Peyer's patch (tissue), 4 donors: Measurements from ENCODE around the gene SLC11A1. TPM values are rescaled to one million over a fixed set of nuclear protein-coding genes. Genes with fewer than 3 reads are reported as not detected.

ENCODE experiments used
- DNase-seq, 3 donors: peaks; one replicate each; pipeline ENCODE4 v3.0.0-alpha.2; 2017 to 2019
- H3K27ac ChIP-seq, 4 donors: fragments of 200-600 bp; sonication (generic); one replicate each; pipeline ENCODE4 v1.5.1; 2016 to 2019
- H3K27me3 ChIP-seq, 2 donors: fragments of 200-600 bp; sonication (generic); one replicate each; pipeline ENCODE4 v1.5.1; 2019
- H3K36me3 ChIP-seq, 3 donors: fragments of 200-600 bp; sonication (generic); one replicate each; pipeline ENCODE4 v1.5.1; 2016 to 2019
- H3K4me1 ChIP-seq, 4 donors: fragments of 200-600 bp; sonication (generic); one replicate each; pipeline ENCODE4 v1.5.1; 2016 to 2019
- H3K4me3 ChIP-seq, 4 donors: fragments of 200-600 bp; sonication (generic); 1 replicate in 3 of 4; 2 replicates in 1 of 4; pipeline ENCODE4 v1.5.1; 2016 to 2019; ENCODE audit warnings: mild to moderate bottlenecking in 1 of 4
- H3K9me3 ChIP-seq, 4 donors: fragments of 200-600 bp; sonication (generic); one replicate each; pipeline ENCODE4 v1.5.1; 2016 to 2019; ENCODE audit warnings: mild to moderate bottlenecking in 1 of 4
- POLR2A ChIP-seq, 2 donors: fragments of 450-650 bp; IDR thresholded peaks; one replicate each; pipeline ENCODE4 v1.5.1; 2017; ENCODE audit warnings: antibody characterized with exemption in 2 of 2, mild to moderate bottlenecking in 2 of 2, moderate library complexity in 2 of 2
- total RNA-seq, 4 donors: library from RNA; depleted of rRNA; stranded (reverse); fragments of >200 nt; gene quantifications; one replicate each; pipeline ENCODE4 v1.1.0, GENCODE V29; 2016
- TF ChIP-seq, protein P1 (sequence below), 6 experiments: fragments of 450-650 bp in 4 of 6; fragments of 200-600 bp in 2 of 6; sonication (generic) in 1 of 6; IDR thresholded peaks; one replicate each; pipeline ENCODE4 v1.5.1; 2017 to 2019; ENCODE audit warnings: antibody characterized with exemption in 6 of 6, mild to moderate bottlenecking in 3 of 6, moderate library complexity in 1 of 6

SLC11A1 gene
- total RNA-seq, 4 donors from 2014 or later = 2.8 to 21.5 (median 8.6) TPM

DNA sequence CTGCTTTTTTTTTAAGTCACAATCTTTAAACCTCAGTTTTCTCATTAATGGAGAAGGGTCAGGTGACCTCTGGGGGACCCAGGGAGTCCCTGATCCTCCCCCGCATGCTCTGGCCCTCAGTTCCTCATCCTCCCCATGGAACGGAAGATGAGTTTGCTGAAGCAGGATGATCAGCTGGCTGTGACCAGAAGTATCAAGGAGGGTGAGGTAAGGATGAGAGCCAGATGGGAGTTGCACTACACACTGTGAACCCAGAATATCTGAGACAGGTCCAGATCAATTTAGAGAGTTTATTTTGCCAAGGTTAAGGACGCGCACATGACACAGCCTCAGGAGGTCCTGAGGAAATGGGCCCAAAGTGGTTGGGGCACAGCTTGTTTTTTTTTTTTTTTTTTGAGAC lies 21.6 kb upstream of the SLC11A1 start:
- H3K4me1 ChIP-seq = no peaks in the 10 kb centered on the region
- no peak overlapping the region for H3K4me3 ChIP-seq
- no peaks in the 10 kb centered on the region for H3K36me3 ChIP-seq
- DNase-seq = no peak
- H3K27ac ChIP-seq = no peak overlapping the region
- H3K9me3 ChIP-seq = no peaks in the 10 kb centered on the region
- no peaks in the 10 kb centered on the region for H3K27me3 ChIP-seq
- no peak for TF ChIP-seq POLR2A (IDR thresholded peaks at IDR 0.05)
- TF ChIP-seq, protein P1, sequence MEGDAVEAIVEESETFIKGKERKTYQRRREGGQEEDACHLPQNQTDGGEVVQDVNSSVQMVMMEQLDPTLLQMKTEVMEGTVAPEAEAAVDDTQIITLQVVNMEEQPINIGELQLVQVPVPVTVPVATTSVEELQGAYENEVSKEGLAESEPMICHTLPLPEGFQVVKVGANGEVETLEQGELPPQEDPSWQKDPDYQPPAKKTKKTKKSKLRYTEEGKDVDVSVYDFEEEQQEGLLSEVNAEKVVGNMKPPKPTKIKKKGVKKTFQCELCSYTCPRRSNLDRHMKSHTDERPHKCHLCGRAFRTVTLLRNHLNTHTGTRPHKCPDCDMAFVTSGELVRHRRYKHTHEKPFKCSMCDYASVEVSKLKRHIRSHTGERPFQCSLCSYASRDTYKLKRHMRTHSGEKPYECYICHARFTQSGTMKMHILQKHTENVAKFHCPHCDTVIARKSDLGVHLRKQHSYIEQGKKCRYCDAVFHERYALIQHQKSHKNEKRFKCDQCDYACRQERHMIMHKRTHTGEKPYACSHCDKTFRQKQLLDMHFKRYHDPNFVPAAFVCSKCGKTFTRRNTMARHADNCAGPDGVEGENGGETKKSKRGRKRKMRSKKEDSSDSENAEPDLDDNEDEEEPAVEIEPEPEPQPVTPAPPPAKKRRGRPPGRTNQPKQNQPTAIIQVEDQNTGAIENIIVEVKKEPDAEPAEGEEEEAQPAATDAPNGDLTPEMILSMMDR (IDR thresholded peaks at IDR 0.05) = no peak

DNA sequence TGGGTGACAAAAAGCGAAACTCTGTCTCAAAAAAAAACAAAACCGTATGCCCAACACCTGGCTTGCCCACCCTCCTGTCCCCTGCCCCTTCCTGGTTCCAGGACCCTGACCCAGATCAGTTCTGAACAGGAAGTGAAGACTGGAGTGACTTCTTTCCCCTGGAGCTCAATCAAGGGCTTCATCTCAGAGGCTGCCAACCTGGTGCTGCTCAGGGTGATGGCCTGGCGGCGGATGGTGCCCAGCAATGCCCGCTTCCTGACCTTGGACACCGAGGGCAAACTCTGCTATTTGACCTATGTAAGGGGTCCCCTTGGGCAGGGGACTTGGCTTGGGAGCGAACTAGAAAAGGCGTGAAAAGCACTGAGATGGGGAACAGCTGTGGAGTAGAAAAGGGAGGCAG lies 19.5 kb upstream of the SLC11A1 start:
- Histone ChIP-seq H3K36me3 (no peaks in the 10 kb centered on the region), H3K4me3 (no peak overlapping the region), H3K4me1 (no peaks in the 10 kb centered on the region), H3K27ac (no peak overlapping the region), H3K27me3 (no peaks in the 10 kb centered on the region), H3K9me3 (no peaks in the 10 kb centered on the region)
- DNase-seq = no peak
- TF ChIP-seq, protein P1 (IDR thresholded peaks at IDR 0.05) = no peak
- no peak for TF ChIP-seq POLR2A (IDR thresholded peaks at IDR 0.05)

DNA sequence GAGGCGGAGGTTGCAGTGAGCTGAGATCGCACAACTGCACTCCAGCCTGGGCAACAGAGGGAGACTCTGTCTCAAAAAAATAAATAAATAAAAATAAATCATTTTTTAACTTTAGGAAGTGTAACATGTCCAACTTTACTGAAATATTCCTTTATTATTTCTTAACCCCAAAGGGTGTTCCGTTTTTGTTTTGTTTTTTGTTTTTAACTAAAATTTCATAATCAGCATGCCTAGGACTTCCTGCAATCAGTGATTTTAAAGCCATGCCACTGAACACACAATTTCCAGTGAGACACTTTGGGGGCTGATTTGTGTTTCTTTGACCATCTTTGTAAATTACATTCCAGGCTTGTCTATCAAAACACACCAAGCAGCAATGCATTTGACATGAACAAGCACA lies 18.3 kb upstream of the SLC11A1 start:
- Histone ChIP-seq H3K27ac (no peak overlapping the region), H3K4me3 (no peak overlapping the region), H3K9me3 (no peaks in the 10 kb centered on the region), H3K36me3 (no peaks in the 10 kb centered on the region), H3K27me3 (no peaks in the 10 kb centered on the region), H3K4me1 (no peaks in the 10 kb centered on the region)
- no peak for DNase-seq
- TF ChIP-seq POLR2A (IDR thresholded peaks at IDR 0.05) = no peak
- TF ChIP-seq, protein P1 (IDR thresholded peaks at IDR 0.05) = no peak

DNA sequence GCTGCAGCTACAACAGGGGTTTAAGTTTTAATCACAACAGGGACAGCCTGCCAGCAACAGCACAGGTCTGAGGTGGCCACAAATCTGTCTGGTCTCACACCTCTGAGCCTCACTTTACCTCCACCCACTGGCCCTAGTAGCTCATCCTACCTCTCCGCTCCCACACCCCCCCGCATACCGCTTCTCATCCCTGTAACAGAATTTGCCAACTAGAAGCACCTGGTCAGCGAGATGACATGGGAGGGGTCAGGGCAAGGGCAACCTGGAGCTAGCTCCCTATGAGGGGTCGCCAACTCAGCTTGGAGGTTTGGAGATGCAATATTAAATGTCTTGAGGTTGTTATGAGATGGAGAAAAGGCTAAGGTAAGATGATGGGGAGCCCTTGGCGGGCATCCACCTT lies 17.9 kb upstream of the SLC11A1 start:
- no peak overlapping the region for H3K4me3 ChIP-seq
- H3K36me3 ChIP-seq = no peaks in the 10 kb centered on the region
- DNase-seq = no peak
- H3K9me3 ChIP-seq = no peaks in the 10 kb centered on the region
- H3K4me1 ChIP-seq = no peaks in the 10 kb centered on the region
- H3K27ac ChIP-seq = no peak overlapping the region
- H3K27me3 ChIP-seq = no peaks in the 10 kb centered on the region
- TF ChIP-seq, protein P1 (IDR thresholded peaks at IDR 0.05) = no peak
- no peak for TF ChIP-seq POLR2A (IDR thresholded peaks at IDR 0.05)

GRCh38 chr2:218366621-218367414 lies 15.3 kb upstream of the SLC11A1 start:
- Histone ChIP-seq H3K9me3 (no peaks in the 10 kb centered on the region), H3K36me3 (no peaks in the 10 kb centered on the region), H3K4me1 (no peaks in the 10 kb centered on the region), H3K27ac (peak overlapping the region; percentile 84 to 88 (median 86)), H3K27me3 (no peaks in the 10 kb centered on the region), H3K4me3 (peak overlapping the region in 3 of 4 donors; percentile 52 to 63 (median 53))
- TF ChIP-seq POLR2A (IDR thresholded peaks at IDR 0.05) = no peak
- TF ChIP-seq, protein P1 (IDR thresholded peaks at IDR 0.05) = no peak
- DNase-seq = no peak
